CD4-positive, alpha-beta memory T cell (primary cell): ENCODE results near the gene MSMP. TPM values are rescaled to one million over a fixed set of nuclear protein-coding genes. Genes with fewer than 3 reads are reported as not detected.

Experiments
- CTCF ChIA-PET: fragments of 350-600 bp; sonication (Branson Sonifier 250); formaldehyde crosslinking; loops from one replicate; lab custom pipeline; 2021; ENCODE audit warnings: inconsistent platforms; ENCODE audit not compliant: partially characterized antibody; lab: Charles Lee
- POLR2A ChIA-PET: fragments of 350-600 bp; sonication (Branson Sonifier 250); formaldehyde crosslinking; loops from one replicate; lab custom pipeline; 2021; ENCODE audit not compliant: partially characterized antibody; lab: Charles Lee
- DNase-seq, 5 donors: peaks; one replicate each; pipeline versions ENCODE4 v3.0.0 to v3.0.0-alpha.2; 2020 to 2022; ENCODE audit warnings: mixed read lengths in 1 of 5
- H3K27ac ChIP-seq: one replicate; pipeline ENCODE4 v1.7.0; 2013; ENCODE audit warnings: low read depth, low read length
- H3K27me3 ChIP-seq: 2 replicates; pipeline ENCODE4 v1.7.0; 2013; ENCODE audit warnings: mild to moderate bottlenecking, low read length, moderate library complexity; ENCODE audit not compliant: insufficient read depth
- H3K36me3 ChIP-seq: 2 replicates; pipeline ENCODE4 v1.7.0; 2013; ENCODE audit warnings: mild to moderate bottlenecking, low read length, moderate library complexity; ENCODE audit not compliant: insufficient read depth
- H3K4me1 ChIP-seq: 2 replicates; pipeline ENCODE4 v1.7.0; 2013; ENCODE audit warnings: mild to moderate bottlenecking, low read length, moderate library complexity; ENCODE audit not compliant: insufficient read depth
- H3K4me3 ChIP-seq, 2 donors: one replicate each; pipeline ENCODE4 v1.7.0; 2013; ENCODE audit warnings: low read length in 2 of 2, mild to moderate bottlenecking in 1 of 2
- H3K9me3 ChIP-seq, 2 donors: one replicate each; pipeline ENCODE4 v1.7.0; 2013; ENCODE audit warnings: low read length in 2 of 2, control low read depth in 1 of 2; ENCODE audit not compliant: control insufficient read depth in 1 of 2
- H3K27ac Mint-ChIP-seq, 7 donors: one replicate each; pipeline ENCODE4 v1.8.0; 2020 to 2021; ENCODE audit warnings: mixed read lengths in 7 of 7, mild to moderate bottlenecking in 6 of 7, inconsistent platforms in 3 of 7, moderate library complexity in 3 of 7
- H3K27me3 Mint-ChIP-seq, 2 donors: one replicate each; pipeline ENCODE4 v1.8.0; 2020 to 2021; ENCODE audit warnings: mixed read lengths in 2 of 2
- H3K36me3 Mint-ChIP-seq, 2 donors: one replicate each; pipeline ENCODE4 v1.8.0; 2020 to 2021; ENCODE audit warnings: mixed read lengths in 2 of 2, inconsistent platforms in 1 of 2, mild to moderate bottlenecking in 1 of 2
- H3K4me1 Mint-ChIP-seq, 4 donors: one replicate each; pipeline ENCODE4 v1.8.0; 2020 to 2021; ENCODE audit warnings: mixed read lengths in 4 of 4, mild to moderate bottlenecking in 1 of 4
- H3K4me3 Mint-ChIP-seq, 8 donors: one replicate each; pipeline ENCODE4 v1.8.0; 2020 to 2021; ENCODE audit warnings: mixed read lengths in 8 of 8, mild to moderate bottlenecking in 7 of 8, moderate library complexity in 6 of 8, inconsistent platforms in 3 of 8
- H3K9me3 Mint-ChIP-seq, 8 donors: one replicate each; pipeline ENCODE4 v1.8.0; 2020 to 2021; ENCODE audit warnings: mixed read lengths in 8 of 8, mild to moderate bottlenecking in 5 of 8, inconsistent platforms in 3 of 8, moderate library complexity in 1 of 8
- intact Hi-C: fragments of 100-400 bp; cut with micrococcal nuclease; formaldehyde crosslinking; loops from one replicate; pipeline ENCODE4 v1.15.1; 2023
- polyA plus RNA-seq, 2 donors: library from polyadenylated mRNA; unstranded; fragments of 300-500 nt; fragmentation: Illumina TruSeq; gene quantifications; one replicate each; pipeline ENCODE4 v1.2.3, GENCODE V29; 2021
- total RNA-seq, 2 experiments: library from RNA; stranded (reverse); gene quantifications; one replicate each; pipeline ENCODE4 v1.2.3, GENCODE V29; 2021

The MSMP gene
- total and polyA plus RNA-seq, 4 experiments from 2014 or later, result 1.2 TPM; not detected in 3

GRCh38 chr9:35738924-35739323, 15.2 kb downstream of the MSMP start:
- Histone ChIP-seq H3K27me3 (no peaks in the 10 kb centered on the region), H3K4me3 (no peak overlapping the region), H3K36me3 (peaks cover 70% of the 10 kb centered on the region), H3K27ac (no peak overlapping the region), H3K9me3 (no peaks in the 10 kb centered on the region), H3K4me1 (peaks cover 15% of the 10 kb centered on the region)
- Mint-ChIP-seq H3K9me3 (peaks cover 0 to 5% (median 0%) of the 10 kb centered on the region in 8 donors), H3K36me3 (peaks cover 47 to 84% of the 10 kb centered on the region in 2 donors), H3K27ac (peak overlapping the region in 1 of 7 donors; percentile 33), H3K27me3 (no peaks in the 10 kb centered on the region), H3K4me3 (no peak overlapping the region), H3K4me1 (peaks cover 15 to 44% (median 27%) of the 10 kb centered on the region in 4 donors)
- CTCF ChIA-PET, result interaction anchor here (1.1 to 14.6 kb wide), 9 partner anchors 8 to 143 kb away, joined by 3 to 209 read pairs (median 7); partner anchors contain the start of genes CCDC107, GBA2, RGP1 and RMRP
- DNase-seq, result no peak
- intact Hi-C loops, result loop anchor here (10.0 kb wide), 1 partner anchor 1074 kb away; the partner anchor contains the start of gene CCL27
- POLR2A ChIA-PET, result interaction anchor here (1.2 to 11.1 kb wide), 3 partner anchors 7 to 129 kb away, joined by 3 to 179 read pairs (median 4); partner anchors contain the start of genes GBA2 and RGP1

- DNase-seq, result no peak
- Histone ChIP-seq H3K27ac (no peak overlapping the region), H3K4me1 (peaks cover 23% of the 10 kb centered on the region), H3K27me3 (no peaks in the 10 kb centered on the region), H3K36me3 (peaks cover 63% of the 10 kb centered on the region), H3K9me3 (no peaks in the 10 kb centered on the region), H3K4me3 (no peak overlapping the region)
- CTCF ChIA-PET, result interaction anchor here (1.0 to 14.6 kb wide), 8 partner anchors 9 to 144 kb away, joined by 3 to 209 read pairs (median 6); partner anchors contain the start of genes CCDC107, GBA2, RGP1 and RMRP
- Mint-ChIP-seq H3K27ac (peak overlapping the region in 1 of 7 donors; percentile 75), H3K4me1 (peaks cover 18 to 38% (median 28%) of the 10 kb centered on the region in 4 donors), H3K4me3 (no peak overlapping the region), H3K36me3 (peaks cover 43 to 81% of the 10 kb centered on the region in 2 donors), H3K9me3 (peaks cover 0 to 5% (median 0%) of the 10 kb centered on the region in 8 donors), H3K27me3 (no peaks in the 10 kb centered on the region)
- intact Hi-C loops, result loop anchor here (10.0 kb wide), 1 partner anchor 1073 kb away; the partner anchor contains the start of gene CCL27
- POLR2A ChIA-PET, result interaction anchor here (1.2 to 11.1 kb wide), 3 partner anchors 8 to 118 kb away, joined by 3 to 179 read pairs (median 17); partner anchors contain the start of genes GBA2 and RGP1
These were observed 15.9 kb downstream of the MSMP start for GRCh38 chr9:35738186-35738585.

DNA sequence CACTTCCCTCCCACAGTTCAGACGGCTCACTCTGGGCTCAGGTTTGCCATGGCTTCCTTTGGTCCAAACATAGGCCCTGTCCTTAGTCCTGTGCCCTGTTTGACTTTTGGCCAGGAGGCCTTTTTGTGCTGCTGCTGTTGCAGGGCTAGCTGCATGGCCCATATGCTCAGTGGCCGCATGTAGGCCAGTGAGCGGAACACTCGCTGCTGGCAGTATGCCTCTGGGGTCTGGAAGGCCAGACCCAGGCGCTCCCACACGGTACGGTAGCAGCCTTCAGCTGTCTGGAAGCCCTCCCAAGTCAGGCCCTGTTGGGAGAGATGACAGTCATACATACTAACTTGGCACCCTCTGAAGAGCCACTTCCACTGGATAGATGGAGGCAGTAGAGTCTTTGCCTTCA, 16.9 kb downstream of the MSMP start:
- peaks cover 0 to 5% (median 0%) of the 10 kb centered on the region in 8 donors for H3K9me3 Mint-ChIP-seq
- H3K9me3 ChIP-seq, result no peaks in the 10 kb centered on the region
- H3K4me3 Mint-ChIP-seq, result no peak overlapping the region
- peaks cover 39 to 79% of the 10 kb centered on the region in 2 donors for H3K36me3 Mint-ChIP-seq
- peaks cover 27% of the 10 kb centered on the region for H3K4me1 ChIP-seq
- peaks cover 20 to 41% (median 27%) of the 10 kb centered on the region in 4 donors for H3K4me1 Mint-ChIP-seq
- intact Hi-C loops, result loop anchor here (10.0 kb wide), 1 partner anchor 1072 kb away; the partner anchor contains the start of gene CCL27
- ChIA-PET CTCF (interaction anchor here (1.0 to 14.6 kb wide), 10 partner anchors 10 to 145 kb away, joined by 3 to 209 read pairs (median 4); partner anchors contain the start of genes CCDC107, GBA2, RGP1 and RMRP), POLR2A (interaction anchor here (2.1 to 11.1 kb wide), 3 partner anchors 9 to 77 kb away, joined by 7 to 179 read pairs (median 17); partner anchors contain the start of genes GBA2, HINT2 and RGP1)
- H3K27ac Mint-ChIP-seq, result peak overlapping the region in 1 of 7 donors; percentile 25
- H3K27me3 ChIP-seq, result no peaks in the 10 kb centered on the region
- no peak overlapping the region for H3K27ac ChIP-seq
- no peak overlapping the region for H3K4me3 ChIP-seq
- DNase-seq, result no peak
- no peaks in the 10 kb centered on the region for H3K27me3 Mint-ChIP-seq
- peaks cover 56% of the 10 kb centered on the region for H3K36me3 ChIP-seq

DNA sequence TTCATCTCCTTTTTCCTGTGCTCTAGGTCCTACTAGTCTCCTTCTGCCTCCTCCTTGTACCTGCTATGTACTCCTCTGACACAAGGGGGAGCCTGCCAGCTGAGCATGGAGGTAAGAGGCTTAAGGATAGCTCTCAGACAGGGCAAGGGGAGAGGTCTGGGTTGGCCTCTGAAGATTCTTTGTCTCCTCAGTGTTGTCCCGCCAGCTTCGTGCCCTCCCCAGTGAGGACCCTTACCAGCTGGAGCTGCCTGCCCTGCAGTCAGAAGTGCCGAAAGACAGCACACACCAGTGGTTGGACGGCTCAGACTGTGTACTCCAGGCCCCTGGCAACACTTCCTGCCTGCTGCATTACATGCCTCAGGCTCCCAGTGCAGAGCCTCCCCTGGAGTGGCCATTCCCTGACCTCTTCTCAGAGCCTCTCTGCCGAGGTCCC, 17.9 kb downstream of the MSMP start:
- H3K36me3 Mint-ChIP-seq, result peaks cover 38 to 71% of the 10 kb centered on the region in 2 donors
- POLR2A ChIA-PET, result interaction anchor here (0.5 to 11.1 kb wide), 10 partner anchors 10 to 1676 kb away, joined by 3 to 179 read pairs (median 4); partner anchors contain the start of genes CCDC107, GBA2, HINT2 and RGP1

GRCh38 chr9:35734096-35734495, 20.0 kb downstream of the MSMP start:
- peaks cover 32 to 56% of the 10 kb centered on the region in 2 donors for H3K36me3 Mint-ChIP-seq

More for the DNA sequence above, 17.9 kb downstream of the MSMP start:
- Mint-ChIP-seq H3K27me3 (no peaks in the 10 kb centered on the region), H3K27ac (peak overlapping the region in 6 of 7 donors; percentile 30 to 78 (median 51)), H3K9me3 (peaks cover 0 to 5% (median 0%) of the 10 kb centered on the region in 8 donors), H3K4me1 (peaks cover 17 to 32% (median 22%) of the 10 kb centered on the region in 4 donors), H3K4me3 (peak overlapping the region in 2 of 8 donors; percentile 31 to 49)
- no peaks in the 10 kb centered on the region for H3K9me3 ChIP-seq
- no peak overlapping the region for H3K4me3 ChIP-seq
- H3K27me3 ChIP-seq, result no peaks in the 10 kb centered on the region
- intact Hi-C loops, result loop anchor here (1.0 to 10.0 kb wide), 5 partner anchors 13 to 1071 kb away; partner anchors contain the start of genes CCL27, GBA2 and RGP1
- peaks cover 26% of the 10 kb centered on the region for H3K4me1 ChIP-seq
- H3K27ac ChIP-seq, result peak overlapping the region; percentile 15
- CTCF ChIA-PET, result interaction anchor here (0.6 to 14.6 kb wide), 24 partner anchors 8 to 146 kb away, joined by 3 to 209 read pairs (median 6); partner anchors contain the start of genes ARHGEF39, CCDC107, GBA2 and RGP1
- DNase-seq, result peak; percentile 68 to 79 (median 73)
- peaks cover 49% of the 10 kb centered on the region for H3K36me3 ChIP-seq

DNA sequence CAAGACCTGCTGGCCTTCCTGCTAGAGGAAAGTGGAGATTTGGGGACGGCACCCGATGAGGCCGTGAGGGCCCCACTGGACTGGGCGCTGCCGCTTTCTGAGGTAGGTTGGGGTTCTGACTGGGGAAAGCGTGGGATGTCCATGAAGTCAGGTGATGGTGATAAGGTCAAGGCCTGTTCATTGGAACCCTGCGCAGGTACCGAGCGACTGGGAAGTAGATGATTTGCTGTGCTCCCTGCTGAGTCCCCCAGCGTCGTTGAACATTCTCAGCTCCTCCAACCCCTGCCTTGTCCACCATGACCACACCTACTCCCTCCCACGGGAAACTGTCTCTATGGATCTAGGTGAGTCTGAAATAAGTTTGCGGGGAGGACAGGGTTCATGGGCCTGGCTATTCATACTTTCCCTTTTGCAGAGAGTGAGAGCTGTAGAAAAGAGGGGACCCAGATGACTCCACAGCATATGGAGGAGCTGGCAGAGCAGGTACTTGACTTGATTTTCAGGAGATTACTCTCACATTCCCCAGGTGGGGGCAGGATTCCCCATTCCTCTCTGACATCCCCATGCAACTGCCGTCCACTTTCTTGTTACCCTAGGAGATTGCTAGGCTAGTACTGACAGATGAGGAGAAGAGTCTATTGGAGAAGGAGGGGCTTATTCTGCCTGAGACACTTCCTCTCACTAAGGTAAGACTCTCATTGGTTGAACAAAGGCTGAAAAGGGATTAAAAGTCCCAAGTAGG, 21.1 kb downstream of the MSMP start:
- Histone ChIP-seq H3K9me3 (no peaks in the 10 kb centered on the region), H3K4me3 (peak overlapping the region; percentile 84 to 95), H3K27me3 (no peaks in the 10 kb centered on the region), H3K27ac (peak overlapping the region; percentile 92), H3K4me1 (peaks cover 59% of the 10 kb centered on the region), H3K36me3 (peaks cover 29% of the 10 kb centered on the region)
- POLR2A ChIA-PET, result interaction anchor here (0.7 to 11.1 kb wide), 29 partner anchors 9 to 619 kb away, joined by 3 to 179 read pairs (median 8); partner anchors contain the start of genes ARHGEF39, CCDC107, FAM221B and GBA2
- Mint-ChIP-seq H3K9me3 (peaks cover 0 to 5% (median 0%) of the 10 kb centered on the region in 8 donors), H3K27me3 (no peaks in the 10 kb centered on the region), H3K4me1 (peaks cover 18 to 32% (median 27%) of the 10 kb centered on the region in 4 donors), H3K36me3 (peaks cover 22 to 44% of the 10 kb centered on the region in 2 donors), H3K27ac (peak overlapping the region in 6 of 7 donors; percentile 94 to 97 (median 96)), H3K4me3 (peak overlapping the region; percentile 89 to 96 (median 94))
- intact Hi-C loops, result loop anchor here (1.0 to 10.0 kb wide), 10 partner anchors 16 to 1356 kb away; partner anchors contain the start of genes CCDC107, CCL27, GBA2 and MYORG
- CTCF ChIA-PET, result interaction anchor here (0.7 to 14.6 kb wide), 13 partner anchors 8 to 149 kb away, joined by 3 to 249 read pairs (median 12); partner anchors contain the start of genes ARHGEF39, CCDC107, GBA2 and RGP1
- peak in 2 of 5 donors; percentile 17 to 20 for DNase-seq

More at GRCh38 chr9:35734096-35734495, 20.0 kb downstream of the MSMP start:
- DNase-seq, result no peak
- Histone ChIP-seq H3K4me1 (peaks cover 48% of the 10 kb centered on the region), H3K4me3 (no peak overlapping the region), H3K9me3 (no peaks in the 10 kb centered on the region), H3K27ac (no peak overlapping the region), H3K36me3 (peaks cover 39% of the 10 kb centered on the region), H3K27me3 (no peaks in the 10 kb centered on the region)
- ChIA-PET POLR2A (interaction anchor here (0.8 to 11.1 kb wide), 3 partner anchors 12 to 118 kb away, joined by 3 to 179 read pairs (median 45); partner anchors contain the start of genes GBA2 and RGP1), CTCF (interaction anchor here (0.9 to 14.6 kb wide), 11 partner anchors 13 to 148 kb away, joined by 3 to 209 read pairs (median 13); partner anchors contain the start of genes ARHGEF39, CCDC107, GBA2 and RGP1)
- Mint-ChIP-seq H3K9me3 (peaks cover 0 to 5% (median 0%) of the 10 kb centered on the region in 8 donors), H3K4me3 (peak overlapping the region in 2 of 8 donors; percentile 15 to 22), H3K27me3 (no peaks in the 10 kb centered on the region), H3K27ac (peak overlapping the region in 3 of 7 donors; percentile 11 to 75 (median 23)), H3K4me1 (peaks cover 19 to 32% (median 27%) of the 10 kb centered on the region in 4 donors)
- intact Hi-C loops, result loop anchor here (10.0 kb wide), 1 partner anchor 1069 kb away; the partner anchor contains the start of gene CCL27
